T-cell (primary cell): ENCODE data around the gene CHCHD2. TPM values are rescaled to one million over a fixed set of nuclear protein-coding genes. Genes with fewer than 3 reads are reported as not detected.

Experiments
- total RNA-seq, 35 experiments: library from RNA in 6 of 35; stranded (reverse) in 6 of 35; fragments of 120-200 nt in 1 of 35; gene quantifications; one replicate each; pipeline versions ENCODE4 v1.2.1 to v1.2.4 and lab custom pipeline; 2013 to 2026

Gene CHCHD2
- total RNA-seq, 5 donors from 2014 or later (not counting 1 experiment from before 2014, with no cell fraction given), result 173 to 209 (median 189) TPM

Other genes starting within 250 kb of the CHCHD2 start
- not detected for gene SEPTIN14, start 243.7 kb downstream of the CHCHD2 start, total RNA-seq
- 1 to 10 TPM; 2.8 to 5.5 (median 4.1) TPM for gene ZNF713, start 219.0 kb downstream of the CHCHD2 start, total RNA-seq
- gene MRPS17, start 154.6 kb downstream of the CHCHD2 start, total RNA-seq, result 10 to 100 TPM in 4 of 5 donors, 1 to 10 TPM in 1; 7.8 to 12.2 (median 11.1) TPM
- 10 to 100 TPM; 24.1 to 38.6 (median 28.4) TPM for gene NIPSNAP2, start 141.9 kb downstream of the CHCHD2 start, total RNA-seq
- gene PSPH, start 55.0 kb downstream of the CHCHD2 start, total RNA-seq, result 1 to 10 TPM; 1.9 to 8.3 (median 5.7) TPM
- gene CCT6A, start 54.7 kb downstream of the CHCHD2 start, total RNA-seq, result 10 to 100 TPM; 44.6 to 74.7 (median 70.3) TPM
- 100 to 1,000 TPM; 127 to 182 (median 174) TPM for gene SUMF2, start 42.2 kb downstream of the CHCHD2 start, total RNA-seq
- 1 to 10 TPM; 2.6 to 5.5 (median 3.7) TPM for gene PHKG1, start 13.5 kb downstream of the CHCHD2 start, total RNA-seq
- gene NUPR2, start 9.9 kb upstream of the CHCHD2 start, total RNA-seq, result under 1 TPM in 1 of 5 donors, not detected in 4; 0.67 TPM